ENCODE data around the gene TRAPPC3L. TPM values are rescaled to one million over a fixed set of nuclear protein-coding genes. Genes with fewer than 3 reads are reported as not detected.

TRAPPC3L gene
- total and polyA plus RNA-seq, 10 donors, result 0.33 to 6.3 (median 2.9) TPM

- H3K36me3 ChIP-seq, result no peaks in the 10 kb centered on the region
- no peak for TF ChIP-seq CTCF (IDR thresholded peaks at IDR 0.05 in 8 of 11, conservative IDR thresholded peaks at IDR 0.05 in 3 of 11)
- peaks cover 0 to 36% (median 23%) of the 10 kb centered on the region in 6 donors for H3K4me1 ChIP-seq
- H3K9me3 ChIP-seq, result no peaks in the 10 kb centered on the region
- 91 to 97% (median 95%) methylated on average over 3 of the region's 3 CpGs for WGBS, 5 donors
- no peaks in the 10 kb centered on the region for H3K27me3 ChIP-seq (replicated peaks in 1 of 7)
- intact Hi-C loops (cut with DNase I; ENCODE audit: low total_unique reads), result no loop called here
- no peak overlapping the region for H3K4me3 ChIP-seq
- H3K27ac ChIP-seq, result peak overlapping the region in 1 of 8 donors; percentile 57
- no peak for DNase-seq
Measured at GRCh38 chr6:116456106-116456505, 89.4 kb downstream of the TRAPPC3L start.

- TF ChIP-seq POLR2A (IDR thresholded peaks at IDR 0.05), result no peak
- no peak for TF ChIP-seq POLR2AphosphoS5 (IDR thresholded peaks at IDR 0.05)
- no peak for TF ChIP-seq CTCF (IDR thresholded peaks at IDR 0.05 in 8 of 11, conservative IDR thresholded peaks at IDR 0.05 in 3 of 11)
- Histone ChIP-seq H3K27me3 (replicated peaks in 1 of 7) (no peaks in the 10 kb centered on the region), H3K36me3 (no peaks in the 10 kb centered on the region), H3K4me3 (no peak overlapping the region), H3K9me3 (no peaks in the 10 kb centered on the region), H3K27ac (peak overlapping the region in 1 of 8 donors; percentile 84), H3K4me1 (peaks cover 0 to 58% (median 29%) of the 10 kb centered on the region in 6 donors)
- 63 to 81% (median 72%) methylated on average over 2 of the region's 2 CpGs for WGBS, 5 donors
- intact Hi-C loops (cut with DNase I; ENCODE audit: low total_unique reads), result no loop called here
- no peak for DNase-seq
Measured at GRCh38 chr6:116452531-116452930, 93.0 kb downstream of the TRAPPC3L start.

GRCh38 chr6:116451916-116452315, 93.6 kb downstream of the TRAPPC3L start:
- no peaks in the 10 kb centered on the region for H3K9me3 ChIP-seq
- peaks cover 0 to 64% (median 34%) of the 10 kb centered on the region in 6 donors for H3K4me1 ChIP-seq
- no peak for DNase-seq
- no peak overlapping the region for H3K4me3 ChIP-seq
- H3K36me3 ChIP-seq, result no peaks in the 10 kb centered on the region
- no peak for TF ChIP-seq POLR2A (IDR thresholded peaks at IDR 0.05)
- no peak for TF ChIP-seq CTCF (IDR thresholded peaks at IDR 0.05 in 8 of 11, conservative IDR thresholded peaks at IDR 0.05 in 3 of 11)
- no peak for TF ChIP-seq POLR2AphosphoS5 (IDR thresholded peaks at IDR 0.05)
- intact Hi-C loops (cut with DNase I; ENCODE audit: low total_unique reads), result no loop called here
- no peaks in the 10 kb centered on the region for H3K27me3 ChIP-seq (replicated peaks in 1 of 7)
- peak overlapping the region in 3 of 8 donors; percentile 61 to 84 (median 69) for H3K27ac ChIP-seq

- no peak for TF ChIP-seq CTCF (IDR thresholded peaks at IDR 0.05 in 8 of 11, conservative IDR thresholded peaks at IDR 0.05 in 3 of 11)
- peak in 1 of 3 donors; percentile 47 for TF ChIP-seq POLR2AphosphoS5 (IDR thresholded peaks at IDR 0.05)
- no peaks in the 10 kb centered on the region for H3K36me3 ChIP-seq
- H3K4me3 ChIP-seq, result peak overlapping the region in 1 of 8 donors; percentile 11
- H3K27ac ChIP-seq, result peak overlapping the region in 5 of 8 donors; percentile 43 to 84 (median 61)
- WGBS, 5 donors, result 60 to 70% (median 65%) methylated on average over 9 of the region's 9 CpGs
- H3K27me3 ChIP-seq (replicated peaks in 1 of 7), result no peaks in the 10 kb centered on the region
- no peaks in the 10 kb centered on the region for H3K9me3 ChIP-seq
- peaks cover 0 to 70% (median 42%) of the 10 kb centered on the region in 6 donors for H3K4me1 ChIP-seq
- intact Hi-C loops (cut with DNase I; ENCODE audit: low total_unique reads), result no loop called here
- DNase-seq, result peak; percentile 80
Measured at GRCh38 chr6:116450769-116451740, 94.4 kb downstream of the TRAPPC3L start.
